Activated T-cell treated with anti-CD3 and anti-CD28 coated beads, Interleukin-2, amount 50 U/mL, for 48 hours (primary cell): ENCODE measurements around the gene AMBRA1.

Source experiments
- DNase-seq, 2 experiments: peaks; one replicate each; pipeline ENCODE4 v3.0.0-alpha.2; 2020

Gene AMBRA1

GRCh38 chr11:46362156-46363030, 231.4 kb downstream of the AMBRA1 start:
- no peak for DNase-seq

- peak; percentile 77 to 81 for DNase-seq
These were observed 232.3 kb downstream of the AMBRA1 start for GRCh38 chr11:46361283-46362155.

GRCh38 chr11:46360878-46361277, 232.9 kb downstream of the AMBRA1 start:
- DNase-seq = no peak

GRCh38 chr11:46359953-46360352, 233.9 kb downstream of the AMBRA1 start:
- no peak for DNase-seq

- DNase-seq = no peak
These were observed 236.3 kb downstream of the AMBRA1 start for GRCh38 chr11:46357483-46357936.

- DNase-seq = no peak
These were observed 236.8 kb downstream of the AMBRA1 start for GRCh38 chr11:46356924-46357482.

GRCh38 chr11:46353698-46354097, 240.1 kb downstream of the AMBRA1 start:
- peak; percentile 75 to 81 for DNase-seq

GRCh38 chr11:46352063-46352841, 241.6 kb downstream of the AMBRA1 start:
- peak; percentile 85 to 88 for DNase-seq

GRCh38 chr11:46351606-46352005, 242.2 kb downstream of the AMBRA1 start:
- no peak for DNase-seq

- DNase-seq = no peak
These were observed 242.7 kb downstream of the AMBRA1 start for GRCh38 chr11:46351148-46351547.

- DNase-seq = no peak
These were observed 243.1 kb downstream of the AMBRA1 start for GRCh38 chr11:46350695-46351094.

- DNase-seq = peak; percentile 78 to 79
These were observed 245.0 kb downstream of the AMBRA1 start for GRCh38 chr11:46348566-46349401.

- DNase-seq = peak; percentile 56 to 57
These were observed 246.0 kb downstream of the AMBRA1 start for GRCh38 chr11:46347637-46348311.

- DNase-seq = peak; percentile 90 to 95
These were observed 246.8 kb downstream of the AMBRA1 start, which contains the start of gene DGKZ for GRCh38 chr11:46346886-46347636. Gene DGKZ, plus strand, starts transcription at chr11:46347463. Its CDS starts 197 bp downstream, at chr11:46347660.
